Central memory CD8-positive, alpha-beta T cell (primary cell): ENCODE measurements around the gene MED22.
"Not testable (repeated sequence)": the region's sequence is repeated elsewhere in the genome, so short reads cannot be mapped to it uniquely, and the experiment has no call there.

Source experiments
- ATAC-seq: fragments of 150-1000 bp; cut with Tn5 transposase; replicated peaks from 2 replicates; pipeline ENCODE4 v1.10.0; 2022; ENCODE audit warnings: mild to moderate bottlenecking, moderate FRiP score, moderate number of reproducible peaks; ENCODE audit not compliant: poor library complexity, severe bottlenecking; ENCODE audit errors: extremely low read depth
- DNase-seq, 2 donors: peaks; one replicate each; pipeline ENCODE4 v3.0.0; 2021; ENCODE audit warnings: low spot score in 2 of 2
- H3K27ac Mint-ChIP-seq: one replicate; pipeline ENCODE4 v1.8.0; 2022; ENCODE audit warnings: low read depth, mild to moderate bottlenecking, moderate library complexity, mixed read lengths
- H3K27me3 Mint-ChIP-seq: one replicate; pipeline ENCODE4 v1.8.0; 2022; ENCODE audit warnings: mixed read lengths
- H3K36me3 Mint-ChIP-seq: one replicate; pipeline ENCODE4 v1.8.0; 2022; ENCODE audit warnings: mild to moderate bottlenecking, moderate library complexity, mixed read lengths; ENCODE audit not compliant: insufficient read depth
- H3K4me1 Mint-ChIP-seq: one replicate; pipeline ENCODE4 v1.8.0; 2022; ENCODE audit warnings: mixed read lengths
- H3K4me3 Mint-ChIP-seq: one replicate; pipeline ENCODE4 v1.8.0; 2022; ENCODE audit warnings: mild to moderate bottlenecking, moderate library complexity, mixed read lengths
- H3K9me3 Mint-ChIP-seq: one replicate; pipeline ENCODE4 v1.8.0; 2022; ENCODE audit warnings: mixed read lengths

Gene MED22

GRCh38 chr9:133301253-133302230 lies 46.4 kb downstream of the MED22 start:
- H3K4me3 Mint-ChIP-seq, result no peak overlapping the region
- H3K36me3 Mint-ChIP-seq, result no peaks in the 10 kb centered on the region
- H3K9me3 Mint-ChIP-seq, result no peaks in the 10 kb centered on the region
- H3K27ac Mint-ChIP-seq, result no peak overlapping the region
- ATAC-seq (no peak), DNase-seq (peak in 1 of 2 donors; percentile 7)
- no peaks in the 10 kb centered on the region for H3K4me1 Mint-ChIP-seq
- peaks cover 42% of the 10 kb centered on the region for H3K27me3 Mint-ChIP-seq

GRCh38 chr9:133299996-133300395 lies 47.9 kb downstream of the MED22 start:
- not testable (repeated sequence) for H3K4me3 Mint-ChIP-seq, H3K27ac Mint-ChIP-seq, H3K9me3 Mint-ChIP-seq, ATAC-seq, H3K4me1 Mint-ChIP-seq, H3K36me3 Mint-ChIP-seq
- peaks cover 31% of the 10 kb centered on the region for H3K27me3 Mint-ChIP-seq
- DNase-seq, result peak in 1 of 2 donors; percentile 2

- Mint-ChIP-seq H3K9me3 (no peaks in the 10 kb centered on the region), H3K27ac (no peak overlapping the region), H3K36me3 (no peaks in the 10 kb centered on the region), H3K4me1 (no peaks in the 10 kb centered on the region), H3K27me3 (peaks cover 73% of the 10 kb centered on the region), H3K4me3 (no peak overlapping the region)
- no peak for ATAC-seq
- DNase-seq, result no peak
Measured at GRCh38 chr9:133294257-133294656, 53.7 kb downstream of the MED22 start.

- H3K27me3 Mint-ChIP-seq, result peaks cover 48% of the 10 kb centered on the region
- H3K36me3 Mint-ChIP-seq, result no peaks in the 10 kb centered on the region
- H3K27ac Mint-ChIP-seq, result no peak overlapping the region
- no peak overlapping the region for H3K4me3 Mint-ChIP-seq
- no peaks in the 10 kb centered on the region for H3K4me1 Mint-ChIP-seq
- DNase-seq (no peak), ATAC-seq (no peak)
- no peaks in the 10 kb centered on the region for H3K9me3 Mint-ChIP-seq
Measured at GRCh38 chr9:133290751-133291302, 57.1 kb downstream of the MED22 start.
